A549 (cell line): Measurements from ENCODE around the gene DAO.
"Not testable (repeated sequence)": the region's sequence is repeated elsewhere in the genome, so short reads cannot be mapped to it uniquely, and the experiment has no call there.

Source experiments
- BCL3 ChIP-seq: fragments of >200 bp; sonication (Bioruptor Twin); formaldehyde crosslinking; IDR thresholded peaks from 3 replicates; pipeline ENCODE4 v1.6.1; 2016
- CBX2 ChIP-seq: fragments of 200-600 bp; sonication (generic); IDR thresholded peaks from 2 replicates; pipeline ENCODE4 v1.6.1; 2016; ENCODE audit warnings: low read depth, mild to moderate bottlenecking, borderline replicate concordance
- CEBPB ChIP-seq, 2 experiments: fragments of >200 bp in 1 of 2; sonication (Bioruptor Twin) in 1 of 2; formaldehyde crosslinking in 1 of 2; IDR thresholded peaks; 2 replicates each; pipeline ENCODE4 v1.6.1; 2012 to 2016
- CTCF ChIP-seq: fragments of >200 bp; sonication (Bioruptor Twin); formaldehyde crosslinking; IDR thresholded peaks from 3 replicates; pipeline ENCODE4 v1.5.1; 2016
- EP300 ChIP-seq, 2 experiments: fragments of >200 bp; sonication (Bioruptor Twin); formaldehyde crosslinking; IDR thresholded peaks; 2 replicates in 1 of 2; 3 replicates in 1 of 2; pipeline ENCODE4 v1.6.1; 2016 to 2017
- JUN ChIP-seq, 2 experiments: fragments of >200 bp; sonication (Bioruptor Twin); formaldehyde crosslinking; IDR thresholded peaks; 2 replicates in 1 of 2; 3 replicates in 1 of 2; pipeline ENCODE4 v1.6.1; 2016 to 2017
- MAFK ChIP-seq: fragments of 450-650 bp; IDR thresholded peaks from 2 replicates; pipeline ENCODE4 v1.6.1; 2014; ENCODE audit not compliant: partially characterized antibody
- MAX ChIP-seq: IDR thresholded peaks from 2 replicates; pipeline ENCODE4 v1.6.1; 2012
- MAZ ChIP-seq: fragments of 150-350 bp; IDR thresholded peaks from 2 replicates; pipeline ENCODE4 v1.6.1; 2014; ENCODE audit warnings: antibody characterized with exemption, low read depth, low read length, borderline replicate concordance
- NR3C1 ChIP-seq: fragments of >200 bp; sonication (Bioruptor Twin); formaldehyde crosslinking; IDR thresholded peaks from 3 replicates; pipeline ENCODE4 v1.6.1; 2017
- PHF8 ChIP-seq: fragments of 200-600 bp; sonication (generic); IDR thresholded peaks from 2 replicates; pipeline ENCODE4 v1.6.1; 2016; ENCODE audit warnings: low read depth, mild to moderate bottlenecking, antibody characterized with exemption, moderate library complexity, borderline replicate concordance
- POLR2A ChIP-seq: IDR thresholded peaks from 2 replicates; pipeline ENCODE4 v1.6.1; 2012; ENCODE audit warnings: mild to moderate bottlenecking, low read length
- RAD21 ChIP-seq, 2 experiments: fragments of >200 bp in 1 of 2; sonication (Bioruptor Twin) in 1 of 2; formaldehyde crosslinking in 1 of 2; IDR thresholded peaks in 1 of 2; conservative IDR thresholded peaks in 1 of 2; 2 replicates in 1 of 2; 3 replicates in 1 of 2; pipeline ENCODE4 v1.6.1; 2012 to 2018; ENCODE audit warnings: inconsistent platforms in 1 of 2
- RNF2 ChIP-seq: fragments of 200-600 bp; sonication (generic); IDR thresholded peaks from 2 replicates; pipeline ENCODE4 v1.6.1; 2016; ENCODE audit warnings: low read depth, mild to moderate bottlenecking, antibody characterized with exemption, moderate library complexity, borderline replicate concordance

- TF ChIP-seq MAX; JUN (IDR thresholded peaks at IDR 0.05); RAD21 (conservative IDR thresholded peaks at IDR 0.05 in 1 of 2, IDR thresholded peaks at IDR 0.05 in 1 of 2); MAFK; CTCF; POLR2A; EP300 (IDR thresholded peaks at IDR 0.05); RNF2; NR3C1; BCL3; CEBPB (IDR thresholded peaks at IDR 0.05); MAZ; CBX2; PHF8: not testable (repeated sequence)
Measured at GRCh38 chr12:108866083-108866482, 13.8 kb upstream of the DAO start.
